ENCODE data around the gene MAGOHB. TPM values are rescaled to one million over a fixed set of nuclear protein-coding genes. Genes with fewer than 3 reads are reported as not detected.

Gene MAGOHB
- total RNA-seq, 4 donors from 2014 or later, result 10.0 to 14.2 (median 11.3) TPM

DNA sequence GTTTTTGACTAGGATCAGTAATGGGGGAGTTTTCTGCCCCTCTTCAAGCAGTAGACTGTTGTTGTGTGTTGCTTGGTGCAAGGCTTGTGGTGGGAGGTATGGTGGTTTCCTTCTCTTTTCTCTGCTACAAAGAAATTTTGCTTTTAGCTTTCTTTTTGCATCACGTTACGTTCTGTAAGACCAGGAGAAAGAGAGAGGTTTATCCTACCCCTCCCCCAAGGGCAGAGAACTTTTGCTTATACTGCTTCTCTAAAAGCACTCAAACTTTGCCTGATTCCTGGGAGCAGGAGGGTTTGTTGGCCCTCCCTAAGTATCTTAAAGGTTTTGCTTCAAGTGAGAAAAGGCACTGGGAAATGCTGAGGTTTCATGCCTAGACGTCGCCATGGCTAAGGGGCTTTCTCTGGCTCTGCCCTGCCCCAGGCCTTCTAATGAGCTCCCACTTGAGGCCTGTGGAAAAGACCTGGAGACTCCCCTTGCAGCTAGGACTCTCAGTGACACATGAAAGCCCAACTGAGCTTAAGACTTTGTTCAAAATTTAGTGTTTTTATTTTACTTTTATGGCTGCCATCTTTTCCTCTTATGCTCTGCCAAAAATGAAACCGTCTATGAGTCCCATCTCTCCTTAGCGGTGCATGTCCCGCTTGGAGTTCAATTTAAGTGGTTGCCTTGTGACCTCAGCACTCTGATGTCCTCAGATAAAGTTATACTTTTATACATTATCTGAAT, 58.5 kb downstream of the MAGOHB start:
- TF ChIP-seq EP300 (IDR thresholded peaks at IDR 0.05) (no peak), POLR2A (IDR thresholded peaks at IDR 0.05; ENCODE audit: low read depth) (no peak)
- no peak overlapping the region for H3K27ac ChIP-seq (replicated peaks in 1 of 4)
- no peaks in the 10 kb centered on the region for H3K36me3 ChIP-seq
- DNase-seq (ENCODE audit: extremely low spot score), result no peak
- H3K27me3 ChIP-seq, result peaks cover 0 to 4% (median 0%) of the 10 kb centered on the region in 4 donors
- WGBS, result 88% methylated on average over 7 of the region's 7 CpGs
- intact Hi-C loops (cut with DNase I), result no loop called here
- H3K9me3 ChIP-seq, result no peaks in the 10 kb centered on the region
- H3K4me3 ChIP-seq, result no peak overlapping the region
- H3K4me1 ChIP-seq, result no peaks in the 10 kb centered on the region

GRCh38 chr12:10554228-10554755, 59.1 kb downstream of the MAGOHB start:
- intact Hi-C loops (cut with DNase I), result no loop called here
- peaks cover 0 to 3% (median 0%) of the 10 kb centered on the region in 4 donors for H3K27me3 ChIP-seq
- no peak for DNase-seq (ENCODE audit: extremely low spot score)
- H3K4me3 ChIP-seq, result no peak overlapping the region
- no peaks in the 10 kb centered on the region for H3K9me3 ChIP-seq
- H3K36me3 ChIP-seq, result no peaks in the 10 kb centered on the region
- no peak for TF ChIP-seq POLR2A (IDR thresholded peaks at IDR 0.05; ENCODE audit: low read depth)
- TF ChIP-seq EP300 (IDR thresholded peaks at IDR 0.05), result no peak
- no peak for TF ChIP-seq POLR2AphosphoS5 (IDR thresholded peaks at IDR 0.05)
- TF ChIP-seq, protein P1, sequence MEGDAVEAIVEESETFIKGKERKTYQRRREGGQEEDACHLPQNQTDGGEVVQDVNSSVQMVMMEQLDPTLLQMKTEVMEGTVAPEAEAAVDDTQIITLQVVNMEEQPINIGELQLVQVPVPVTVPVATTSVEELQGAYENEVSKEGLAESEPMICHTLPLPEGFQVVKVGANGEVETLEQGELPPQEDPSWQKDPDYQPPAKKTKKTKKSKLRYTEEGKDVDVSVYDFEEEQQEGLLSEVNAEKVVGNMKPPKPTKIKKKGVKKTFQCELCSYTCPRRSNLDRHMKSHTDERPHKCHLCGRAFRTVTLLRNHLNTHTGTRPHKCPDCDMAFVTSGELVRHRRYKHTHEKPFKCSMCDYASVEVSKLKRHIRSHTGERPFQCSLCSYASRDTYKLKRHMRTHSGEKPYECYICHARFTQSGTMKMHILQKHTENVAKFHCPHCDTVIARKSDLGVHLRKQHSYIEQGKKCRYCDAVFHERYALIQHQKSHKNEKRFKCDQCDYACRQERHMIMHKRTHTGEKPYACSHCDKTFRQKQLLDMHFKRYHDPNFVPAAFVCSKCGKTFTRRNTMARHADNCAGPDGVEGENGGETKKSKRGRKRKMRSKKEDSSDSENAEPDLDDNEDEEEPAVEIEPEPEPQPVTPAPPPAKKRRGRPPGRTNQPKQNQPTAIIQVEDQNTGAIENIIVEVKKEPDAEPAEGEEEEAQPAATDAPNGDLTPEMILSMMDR (IDR thresholded peaks at IDR 0.05), result no peak
- H3K27ac ChIP-seq (replicated peaks in 1 of 4), result no peak overlapping the region
- H3K4me1 ChIP-seq, result no peaks in the 10 kb centered on the region
- 84% methylated on average over 6 of the region's 6 CpGs for WGBS

Other genes with a start within 250 kb of the MAGOHB start
- gene KLRK1, start 223.6 kb downstream of the MAGOHB start, total RNA-seq, result 1 to 10 TPM in 3 of 4 donors, under 1 TPM in 1; 0.19 to 1.8 (median 1.2) TPM
- under 1 TPM in 1 of 4 donors, not detected in 3; 0.83 TPM for gene KLRC4, start 203.9 kb downstream of the MAGOHB start, total RNA-seq
- gene KLRC3, start 193.0 kb downstream of the MAGOHB start, total RNA-seq, result not detected
- gene KLRC2, start 177.6 kb downstream of the MAGOHB start, total RNA-seq, result under 1 TPM in 2 of 4 donors, not detected in 2; 0.42 to 0.66 TPM
- gene KLRC1, start 160.2 kb downstream of the MAGOHB start, total RNA-seq, result 1 to 10 TPM in 1 of 4 donors, under 1 TPM in 1, not detected in 2; 0.50 to 2.1 TPM
- under 1 TPM in 3 of 4 donors, not detected in 1; 0.17 to 0.45 (median 0.17) TPM for gene EIF2S3B, start 107.7 kb downstream of the MAGOHB start, total RNA-seq
- 1 to 10 TPM in 1 of 4 donors, under 1 TPM in 1, not detected in 2; 0.50 to 1.2 TPM for gene STYK1, start 60.4 kb upstream of the MAGOHB start, total RNA-seq
- 100 to 1,000 TPM; 406 to 604 (median 588) TPM for gene YBX3, start 109.7 kb upstream of the MAGOHB start, total RNA-seq
- not detected for gene TAS2R7, start 189.0 kb upstream of the MAGOHB start, total RNA-seq
- not detected for gene TAS2R8, start 193.7 kb upstream of the MAGOHB start, total RNA-seq
- gene TAS2R9, start 196.6 kb upstream of the MAGOHB start, total RNA-seq, result not detected
- under 1 TPM in 2 of 4 donors, not detected in 2; 0.40 to 0.42 TPM for gene TAS2R10, start 212.7 kb upstream of the MAGOHB start, total RNA-seq
- 1 to 10 TPM in 3 of 4 donors, not detected in 1; 1.0 to 2.1 (median 1.6) TPM for gene PRR4, start 235.9 kb upstream of the MAGOHB start, total RNA-seq

Data from esophagus muscularis mucosa (tissue), 4 donors.